IgD-negative memory B cell (primary cell): Measurements from ENCODE around the gene DCAF5. TPM values are rescaled to one million over a fixed set of nuclear protein-coding genes. Genes with fewer than 3 reads are reported as not detected.

Experiments used
- H3K27ac Mint-ChIP-seq, 3 donors: one replicate each; pipeline ENCODE4 v1.8.0; 2020 to 2022; ENCODE audit warnings: mild to moderate bottlenecking in 3 of 3, mixed read lengths in 3 of 3, moderate library complexity in 1 of 3
- H3K27me3 Mint-ChIP-seq: one replicate; pipeline ENCODE4 v1.8.0; 2021; ENCODE audit warnings: mixed read lengths
- H3K36me3 Mint-ChIP-seq: one replicate; pipeline ENCODE4 v1.8.0; 2020; ENCODE audit warnings: mild to moderate bottlenecking, mixed read lengths
- H3K4me1 Mint-ChIP-seq, 3 donors: one replicate each; pipeline ENCODE4 v1.8.0; 2020 to 2022; ENCODE audit warnings: mixed read lengths in 3 of 3, mild to moderate bottlenecking in 1 of 3
- H3K4me3 Mint-ChIP-seq, 4 donors: one replicate each; pipeline ENCODE4 v1.8.0; 2020 to 2022; ENCODE audit warnings: mild to moderate bottlenecking in 4 of 4, mixed read lengths in 4 of 4, moderate library complexity in 3 of 4
- H3K9me3 Mint-ChIP-seq, 3 donors: one replicate each; pipeline ENCODE4 v1.8.0; 2020 to 2021; ENCODE audit warnings: mixed read lengths in 3 of 3, mild to moderate bottlenecking in 1 of 3
- polyA plus RNA-seq: library from polyadenylated mRNA; unstranded; fragments of 300-500 nt; fragmentation: Illumina TruSeq; gene quantifications from one replicate; pipeline ENCODE4 v1.2.3, GENCODE V29; 2021

DCAF5 gene
- polyA plus RNA-seq, 1 donor from 2014 or later = 57.9 TPM

DNA sequence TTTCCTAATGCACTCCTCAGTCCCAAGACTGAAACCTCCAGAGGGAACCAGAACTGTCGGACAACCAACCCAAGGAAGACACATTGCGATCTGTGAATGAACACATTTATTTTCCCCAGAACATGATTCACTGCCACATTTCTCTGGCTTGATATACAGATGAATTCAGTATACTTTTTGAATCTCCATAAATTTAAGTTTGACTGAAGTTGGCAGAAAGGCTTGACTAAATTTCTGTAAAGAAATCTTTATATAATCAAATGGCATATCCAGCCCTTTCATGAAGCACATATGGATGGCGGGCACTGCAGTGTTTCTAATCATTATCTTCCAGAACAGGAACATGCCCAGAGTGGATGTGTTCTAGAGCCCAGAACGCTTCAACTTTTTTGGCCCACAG lies 56.7 kb downstream of the DCAF5 start:
- no peak overlapping the region for H3K4me3 Mint-ChIP-seq
- H3K36me3 Mint-ChIP-seq = peaks cover 2% of the 10 kb centered on the region
- no peak overlapping the region for H3K27ac Mint-ChIP-seq
- H3K4me1 Mint-ChIP-seq = peaks cover 0 to 3% (median 0%) of the 10 kb centered on the region in 3 donors
- no peaks in the 10 kb centered on the region for H3K9me3 Mint-ChIP-seq
- H3K27me3 Mint-ChIP-seq = no peaks in the 10 kb centered on the region

DNA sequence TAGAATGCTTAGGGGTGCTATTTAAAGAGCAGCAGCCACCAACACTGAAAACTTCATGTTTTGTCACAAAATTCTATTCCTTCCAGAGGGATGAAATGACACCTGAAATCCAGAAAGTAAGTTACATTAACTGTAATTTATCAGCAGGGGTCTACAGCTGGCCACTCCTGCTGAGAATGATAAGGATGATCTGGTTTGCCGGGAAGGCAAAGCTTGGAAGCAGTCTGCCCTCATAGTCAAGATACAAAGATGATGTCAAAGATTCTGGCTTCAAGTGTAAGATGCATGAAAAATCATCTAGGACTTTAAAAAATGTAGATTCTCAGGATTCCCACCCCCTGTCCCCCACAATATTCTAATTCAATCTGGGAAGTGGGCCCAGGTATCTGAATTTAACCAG lies 58.4 kb downstream of the DCAF5 start:
- Mint-ChIP-seq H3K4me1 (peaks cover 0 to 2% (median 0%) of the 10 kb centered on the region in 3 donors), H3K9me3 (no peaks in the 10 kb centered on the region), H3K4me3 (no peak overlapping the region), H3K36me3 (peaks cover 1% of the 10 kb centered on the region), H3K27ac (no peak overlapping the region), H3K27me3 (no peaks in the 10 kb centered on the region)

DNA sequence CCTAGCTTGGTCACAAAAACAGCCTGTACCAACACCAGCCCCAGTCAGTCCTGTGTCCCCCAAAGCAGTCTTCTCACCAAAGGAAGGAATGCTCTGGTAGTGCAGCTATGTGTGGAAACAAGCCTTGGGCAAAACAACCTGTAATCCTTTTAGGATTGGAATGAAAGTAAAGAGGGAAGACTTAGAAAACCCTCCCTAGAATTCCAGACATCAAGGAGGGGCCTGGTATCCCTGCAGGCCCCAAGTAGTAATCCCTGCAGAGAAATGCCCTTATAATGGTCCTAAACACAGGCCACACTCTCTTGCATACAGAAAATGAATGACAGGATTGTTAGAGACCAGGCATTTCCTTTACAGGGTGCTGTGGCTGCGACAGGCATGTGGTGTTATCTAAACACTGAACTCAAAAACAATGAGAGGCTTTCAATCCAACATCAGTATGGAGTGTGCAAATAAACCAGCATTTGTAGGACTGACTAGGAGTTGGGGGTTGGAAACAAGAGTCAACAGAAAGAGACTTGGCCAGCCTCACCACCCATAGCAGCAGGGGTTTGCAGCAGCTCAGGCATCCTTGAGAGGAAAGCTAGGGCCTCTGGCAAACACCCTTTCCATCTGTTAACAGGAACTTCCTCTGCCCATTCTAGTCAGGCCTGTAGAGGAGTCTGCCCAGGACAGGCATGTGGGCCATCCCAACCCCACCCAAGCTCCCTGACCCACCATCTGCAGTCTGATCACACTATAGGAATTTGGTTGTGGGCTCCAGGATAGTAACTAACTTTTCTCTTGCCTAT lies 59.1 kb downstream of the DCAF5 start:
- H3K4me3 Mint-ChIP-seq = no peak overlapping the region
- H3K4me1 Mint-ChIP-seq = peaks cover 0 to 2% (median 0%) of the 10 kb centered on the region in 3 donors
- peaks cover 1% of the 10 kb centered on the region for H3K36me3 Mint-ChIP-seq
- peak overlapping the region in 1 of 3 donors; percentile 25 for H3K27ac Mint-ChIP-seq
- no peaks in the 10 kb centered on the region for H3K9me3 Mint-ChIP-seq
- no peaks in the 10 kb centered on the region for H3K27me3 Mint-ChIP-seq

DNA sequence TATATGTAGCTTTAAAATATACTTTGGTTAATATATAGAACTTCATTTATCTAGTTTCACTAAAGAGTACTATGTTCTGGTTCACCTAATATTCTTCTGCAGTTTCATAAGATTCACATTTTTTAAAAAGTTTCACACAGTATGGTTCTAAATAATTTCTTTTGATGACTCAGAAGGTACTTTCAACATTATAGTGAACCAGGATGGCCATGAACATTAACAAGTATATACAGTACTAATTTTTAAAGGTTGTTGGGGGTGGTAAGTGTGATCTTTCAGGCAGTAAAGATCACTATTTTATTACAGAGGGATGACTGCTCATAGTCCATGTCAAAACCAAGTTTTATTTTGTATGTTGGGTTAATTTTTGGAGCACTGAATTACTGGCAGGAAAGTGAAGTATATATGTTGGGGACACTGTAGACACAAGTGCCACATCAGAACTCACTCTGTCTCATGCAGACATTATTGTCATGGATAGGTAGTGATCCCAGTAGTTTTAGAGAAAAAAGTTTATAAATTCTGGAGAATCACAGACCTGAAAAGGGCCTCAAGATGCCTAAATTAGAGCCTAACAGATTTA lies 60.0 kb downstream of the DCAF5 start:
- Mint-ChIP-seq H3K9me3 (no peaks in the 10 kb centered on the region), H3K4me3 (no peak overlapping the region), H3K4me1 (peaks cover 0 to under 1% (median 0%) of the 10 kb centered on the region in 3 donors), H3K27me3 (no peaks in the 10 kb centered on the region), H3K36me3 (peaks cover 1% of the 10 kb centered on the region), H3K27ac (no peak overlapping the region)

DNA sequence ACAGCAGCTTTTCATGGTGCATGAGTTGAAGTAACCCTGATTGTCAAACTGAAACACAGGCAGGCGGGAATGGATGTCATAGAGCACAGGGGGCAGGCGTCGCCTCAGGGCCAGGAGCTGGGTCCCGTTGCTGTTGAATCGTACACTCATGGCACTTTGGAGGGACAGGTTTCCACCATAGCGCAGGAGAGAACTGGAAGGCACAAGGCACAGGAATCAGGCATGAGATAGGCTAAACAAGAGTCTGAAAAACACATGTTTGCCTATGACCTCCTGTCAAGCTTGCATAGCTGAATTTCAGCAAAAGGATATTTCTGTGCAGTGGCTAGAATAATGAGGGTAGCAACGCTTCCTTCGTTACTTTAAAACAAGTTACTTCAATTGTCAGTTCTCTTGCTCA lies 61.2 kb downstream of the DCAF5 start:
- H3K36me3 Mint-ChIP-seq = peaks cover 2% of the 10 kb centered on the region
- no peak overlapping the region for H3K4me3 Mint-ChIP-seq
- H3K4me1 Mint-ChIP-seq = no peaks in the 10 kb centered on the region
- no peak overlapping the region for H3K27ac Mint-ChIP-seq
- no peaks in the 10 kb centered on the region for H3K9me3 Mint-ChIP-seq
- H3K27me3 Mint-ChIP-seq = no peaks in the 10 kb centered on the region

DNA sequence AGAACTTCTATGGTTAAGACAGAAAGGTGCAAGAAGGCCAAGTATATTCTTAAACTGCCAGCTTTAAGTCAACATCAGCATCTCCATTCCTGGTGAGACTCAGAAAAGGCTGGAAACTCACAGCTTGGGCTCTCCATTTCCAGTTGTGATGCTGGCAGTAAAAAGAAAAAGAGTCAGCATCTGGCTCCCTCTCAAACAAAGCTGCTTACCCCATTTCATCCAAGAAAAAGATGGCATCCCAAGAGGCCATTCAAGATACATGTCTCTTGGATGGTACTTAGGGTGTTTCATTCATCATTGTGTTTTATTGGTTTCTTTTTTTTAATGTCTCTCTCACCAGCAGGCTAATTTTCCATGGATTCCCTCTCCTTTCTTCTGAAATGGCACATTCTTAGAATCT lies 61.9 kb downstream of the DCAF5 start:
- no peaks in the 10 kb centered on the region for H3K4me1 Mint-ChIP-seq
- H3K36me3 Mint-ChIP-seq = peaks cover 6% of the 10 kb centered on the region
- H3K4me3 Mint-ChIP-seq = no peak overlapping the region
- no peaks in the 10 kb centered on the region for H3K27me3 Mint-ChIP-seq
- H3K9me3 Mint-ChIP-seq = no peaks in the 10 kb centered on the region
- H3K27ac Mint-ChIP-seq = no peak overlapping the region

DNA sequence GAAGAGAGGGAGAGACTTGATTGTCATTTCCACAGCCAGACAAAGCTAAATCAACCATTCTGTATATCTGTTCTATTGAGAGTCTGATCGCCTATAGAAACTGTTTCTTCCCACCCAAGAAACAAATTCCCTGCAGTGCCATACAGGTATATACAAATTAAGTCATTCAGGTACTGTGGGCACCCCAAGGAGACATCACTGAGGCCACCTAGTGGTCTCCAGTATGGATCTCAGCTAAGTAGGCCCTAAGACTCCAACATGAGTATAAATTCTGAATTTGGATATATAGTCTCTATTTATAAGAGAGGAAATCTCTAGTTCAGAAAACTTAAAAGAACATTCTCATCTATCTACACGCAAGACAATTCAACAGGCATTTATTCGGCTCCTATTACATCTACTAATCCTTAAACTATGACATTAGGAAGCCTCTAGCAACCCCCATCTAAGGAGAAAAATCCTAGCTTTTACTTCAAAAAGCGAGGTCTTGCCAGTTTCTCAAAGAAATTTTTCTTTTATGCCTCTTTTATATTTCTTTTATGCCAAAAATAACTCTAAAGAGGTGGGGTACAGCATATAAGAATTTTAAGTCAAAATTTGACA lies 62.6 kb downstream of the DCAF5 start:
- H3K27me3 Mint-ChIP-seq = no peaks in the 10 kb centered on the region
- no peak overlapping the region for H3K27ac Mint-ChIP-seq
- H3K4me3 Mint-ChIP-seq = no peak overlapping the region
- H3K9me3 Mint-ChIP-seq = no peaks in the 10 kb centered on the region
- H3K4me1 Mint-ChIP-seq = no peaks in the 10 kb centered on the region
- peaks cover 6% of the 10 kb centered on the region for H3K36me3 Mint-ChIP-seq

DNA sequence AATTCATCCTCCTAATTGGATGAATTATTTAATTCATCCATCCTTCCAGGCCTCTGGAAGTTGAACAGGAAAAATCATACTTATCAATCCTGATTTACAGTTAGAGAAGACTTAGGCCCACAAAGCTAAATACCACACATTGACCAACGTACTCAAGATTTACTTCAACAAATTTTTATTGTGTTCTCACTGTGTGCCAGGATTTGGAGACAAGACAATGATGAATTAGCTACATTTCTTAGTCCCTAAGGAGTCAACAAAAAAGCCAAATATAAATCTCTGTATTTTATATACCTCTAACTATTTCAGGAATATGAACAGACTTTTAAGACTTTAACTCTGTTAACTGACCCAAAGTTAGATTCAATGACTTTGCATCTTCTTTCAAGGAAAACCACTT lies 63.9 kb downstream of the DCAF5 start:
- peaks cover 9% of the 10 kb centered on the region for H3K36me3 Mint-ChIP-seq
- H3K27ac Mint-ChIP-seq = no peak overlapping the region
- no peaks in the 10 kb centered on the region for H3K9me3 Mint-ChIP-seq
- no peaks in the 10 kb centered on the region for H3K4me1 Mint-ChIP-seq
- H3K4me3 Mint-ChIP-seq = no peak overlapping the region
- no peaks in the 10 kb centered on the region for H3K27me3 Mint-ChIP-seq

DNA sequence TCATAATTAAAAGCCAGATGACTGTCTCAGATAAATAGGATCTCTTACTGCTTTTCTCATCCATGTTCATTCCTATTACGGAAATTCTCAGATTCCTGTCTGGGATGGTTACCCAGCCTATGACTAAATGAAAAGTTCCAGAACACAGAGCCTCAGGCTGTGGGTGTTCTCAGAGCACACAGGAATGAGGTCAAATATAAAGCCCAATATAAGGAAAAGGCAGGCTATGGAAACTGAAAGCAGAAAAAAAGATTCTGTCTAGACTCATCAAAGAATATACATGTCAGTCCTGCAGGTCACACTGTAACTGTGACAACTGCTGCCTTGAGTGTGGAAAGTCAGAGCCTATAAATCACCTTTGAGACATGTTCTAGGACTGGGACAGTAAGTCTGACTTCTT lies 64.3 kb downstream of the DCAF5 start:
- H3K36me3 Mint-ChIP-seq = peaks cover 9% of the 10 kb centered on the region
- no peak overlapping the region for H3K27ac Mint-ChIP-seq
- H3K9me3 Mint-ChIP-seq = no peaks in the 10 kb centered on the region
- H3K27me3 Mint-ChIP-seq = no peaks in the 10 kb centered on the region
- no peak overlapping the region for H3K4me3 Mint-ChIP-seq
- no peaks in the 10 kb centered on the region for H3K4me1 Mint-ChIP-seq

DNA sequence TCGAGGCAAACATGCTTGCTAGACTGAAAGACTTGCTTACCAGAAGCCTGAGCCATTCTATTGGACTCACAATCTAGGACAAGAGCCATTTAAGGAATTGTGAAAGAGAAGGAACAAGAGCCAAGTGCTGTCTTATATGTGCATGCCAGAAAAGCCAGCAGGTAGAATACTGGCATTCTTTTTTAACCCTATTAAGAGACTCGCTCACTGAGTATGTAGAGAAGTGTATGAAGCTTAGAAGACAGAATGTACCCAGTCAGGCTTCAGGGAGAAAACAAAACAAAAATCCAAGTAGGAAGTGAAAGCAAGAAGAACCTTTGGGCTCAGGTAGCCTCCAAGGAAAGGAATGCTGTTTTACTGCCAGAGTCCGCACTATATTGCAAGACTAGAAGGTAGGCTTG lies 65.9 kb downstream of the DCAF5 start:
- Mint-ChIP-seq H3K4me1 (no peaks in the 10 kb centered on the region), H3K9me3 (no peaks in the 10 kb centered on the region), H3K27ac (no peak overlapping the region), H3K36me3 (peaks cover 9% of the 10 kb centered on the region), H3K4me3 (no peak overlapping the region), H3K27me3 (no peaks in the 10 kb centered on the region)

DNA sequence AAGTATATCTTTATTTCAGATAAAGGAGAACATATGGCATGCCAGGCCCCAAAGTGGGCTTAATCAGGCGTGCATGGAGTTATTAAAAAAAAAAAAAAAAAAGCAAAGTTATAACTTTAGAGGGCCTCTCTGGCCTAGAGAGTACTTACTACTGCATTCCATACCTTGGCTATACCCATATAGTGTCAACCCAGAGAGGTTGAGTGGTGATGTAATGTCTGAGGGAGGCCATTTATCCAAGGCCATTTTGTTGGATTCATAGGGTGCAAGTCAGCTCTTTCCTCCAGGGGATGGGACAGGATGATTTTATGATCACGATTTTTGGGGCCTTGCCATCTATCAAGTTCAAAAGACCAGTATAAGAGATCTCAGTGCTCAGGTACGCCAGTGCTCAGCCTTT lies 66.4 kb downstream of the DCAF5 start:
- Mint-ChIP-seq H3K9me3 (no peaks in the 10 kb centered on the region), H3K4me3 (no peak overlapping the region), H3K4me1 (no peaks in the 10 kb centered on the region), H3K36me3 (peaks cover 9% of the 10 kb centered on the region), H3K27me3 (no peaks in the 10 kb centered on the region), H3K27ac (no peak overlapping the region)

DNA sequence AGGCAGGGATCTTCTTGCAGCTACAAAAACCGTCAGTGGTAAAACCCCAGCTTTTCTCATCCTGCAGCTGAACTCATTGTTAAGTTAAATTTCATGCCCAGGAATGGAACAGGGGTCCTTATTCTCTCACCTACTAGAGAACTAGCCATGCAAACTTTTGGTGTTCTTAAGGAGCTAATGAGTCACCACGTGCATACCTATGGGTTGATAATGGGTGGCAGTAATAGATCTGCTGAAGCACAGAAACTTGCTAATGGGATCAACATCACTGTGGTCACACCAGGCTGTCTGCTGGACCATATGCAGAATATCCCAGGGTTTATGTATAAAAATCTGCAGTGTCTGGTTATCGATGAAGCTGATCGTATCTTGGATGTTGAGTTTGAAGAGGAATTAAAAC lies 68.9 kb downstream of the DCAF5 start:
- H3K9me3 Mint-ChIP-seq = no peaks in the 10 kb centered on the region
- no peak overlapping the region for H3K27ac Mint-ChIP-seq
- peaks cover 11% of the 10 kb centered on the region for H3K36me3 Mint-ChIP-seq

DNA sequence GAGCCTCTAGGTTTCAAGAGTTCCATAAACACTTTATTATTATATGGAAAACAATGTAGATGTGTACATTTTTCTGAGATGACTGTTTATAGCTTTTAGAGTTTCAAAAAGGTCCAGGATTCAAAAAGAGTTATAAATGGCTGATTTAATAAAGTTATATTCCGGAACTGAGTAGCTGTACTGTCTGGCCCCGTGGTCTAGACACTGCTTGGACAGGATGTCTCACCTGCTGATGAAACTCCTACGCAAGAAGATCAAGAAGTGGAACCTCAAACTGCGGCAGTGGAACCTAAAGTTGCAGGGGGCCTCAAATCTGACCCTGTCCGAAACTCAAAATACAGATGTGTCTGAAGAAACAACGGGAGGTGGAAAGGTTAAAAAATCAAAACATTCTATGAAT lies 69.7 kb downstream of the DCAF5 start:
- H3K4me3 Mint-ChIP-seq = no peak overlapping the region
- H3K9me3 Mint-ChIP-seq = no peaks in the 10 kb centered on the region
- H3K36me3 Mint-ChIP-seq = peaks cover 12% of the 10 kb centered on the region
- no peaks in the 10 kb centered on the region for H3K27me3 Mint-ChIP-seq
- no peak overlapping the region for H3K27ac Mint-ChIP-seq
- peaks cover 0 to 3% (median 0%) of the 10 kb centered on the region in 3 donors for H3K4me1 Mint-ChIP-seq

More for the DNA sequence above, 68.9 kb downstream of the DCAF5 start:
- H3K4me3 Mint-ChIP-seq = no peak overlapping the region
- no peaks in the 10 kb centered on the region for H3K27me3 Mint-ChIP-seq
- no peaks in the 10 kb centered on the region for H3K4me1 Mint-ChIP-seq

DNA sequence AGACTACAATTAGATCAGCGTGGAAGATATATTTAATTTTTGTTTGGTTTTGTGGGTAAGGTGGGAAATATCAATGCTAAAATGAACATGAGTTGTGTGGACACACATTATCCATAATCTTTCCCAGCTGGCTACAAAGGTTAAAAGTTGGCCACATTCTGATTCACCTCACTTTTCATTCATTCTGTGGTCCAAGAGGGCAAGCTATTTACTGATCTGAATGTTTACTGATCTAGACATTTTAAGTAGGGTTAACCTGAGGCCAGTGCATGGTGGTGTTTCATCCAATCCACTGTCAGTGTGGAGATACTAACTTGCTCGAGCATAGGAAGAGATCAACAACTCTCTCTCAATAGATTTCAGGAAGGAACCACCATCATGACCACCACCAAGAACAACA lies 71.6 kb downstream of the DCAF5 start:
- H3K9me3 Mint-ChIP-seq = no peaks in the 10 kb centered on the region
- no peaks in the 10 kb centered on the region for H3K27me3 Mint-ChIP-seq
- peak overlapping the region in 1 of 3 donors; percentile 23 for H3K27ac Mint-ChIP-seq
- no peak overlapping the region for H3K4me3 Mint-ChIP-seq
- peaks cover 0 to 5% (median 0%) of the 10 kb centered on the region in 3 donors for H3K4me1 Mint-ChIP-seq
- H3K36me3 Mint-ChIP-seq = peaks cover 13% of the 10 kb centered on the region

DNA sequence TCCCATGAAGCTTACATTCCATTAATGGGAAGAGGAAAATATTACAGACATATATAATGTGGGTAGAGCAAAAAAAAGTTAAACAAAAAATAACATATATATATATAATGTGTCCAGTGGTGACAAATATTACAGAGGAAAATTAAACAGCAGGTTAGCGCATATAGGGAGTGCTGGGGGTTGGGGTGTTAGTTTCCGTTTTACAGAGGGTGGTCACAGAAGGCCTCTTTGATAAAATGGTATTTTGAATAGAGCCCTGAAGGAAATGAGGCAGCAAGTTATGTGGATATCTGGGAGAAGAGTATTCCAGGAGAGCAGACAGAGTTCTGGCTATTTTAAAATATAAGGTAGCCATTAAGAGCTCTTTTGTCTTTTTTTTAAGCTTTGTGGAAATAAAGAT lies 73.2 kb downstream of the DCAF5 start:
- H3K4me3 Mint-ChIP-seq = no peak overlapping the region

More for the DNA sequence above, 73.2 kb downstream of the DCAF5 start:
- Mint-ChIP-seq H3K4me1 (peaks cover 0 to 5% (median 0%) of the 10 kb centered on the region in 3 donors), H3K9me3 (no peaks in the 10 kb centered on the region), H3K27ac (no peak overlapping the region), H3K36me3 (peaks cover 13% of the 10 kb centered on the region), H3K27me3 (no peaks in the 10 kb centered on the region)
